Smooth muscle cell (in vitro differentiated cells): ENCODE data around the gene SPON2. TPM values are rescaled to one million over a fixed set of nuclear protein-coding genes. Genes with fewer than 3 reads are reported as not detected.

Experiments used
- DNase-seq: peaks from one replicate; lab custom pipeline; 2025; ENCODE audit not compliant: unreplicated experiment; lab: John Stamatoyannopoulos, UW
- H2AFZ ChIP-seq: fragments of 200-600 bp; sonication (generic); 2 replicates; pipeline ENCODE4 v1.6.0; 2016; ENCODE audit warnings: antibody characterized with exemption, low read depth, mild to moderate bottlenecking
- H3F3A ChIP-seq: fragments of 200-600 bp; sonication (generic); 2 replicates; pipeline ENCODE4 v1.6.0; 2017; ENCODE audit warnings: antibody characterized with exemption, low read depth
- H3K27ac ChIP-seq: fragments of 200-600 bp; sonication (generic); 2 replicates; pipeline ENCODE4 v1.5.1; 2016; ENCODE audit warnings: low read depth, mild to moderate bottlenecking
- H3K27me3 ChIP-seq: fragments of 200-600 bp; sonication (generic); 2 replicates; pipeline ENCODE4 v1.6.1; 2016; ENCODE audit warnings: low read depth, mild to moderate bottlenecking
- H3K36me3 ChIP-seq: fragments of 200-600 bp; sonication (generic); 2 replicates; pipeline ENCODE4 v1.5.1; 2016; ENCODE audit warnings: low read depth
- H3K4me1 ChIP-seq: fragments of 200-600 bp; sonication (generic); 2 replicates; pipeline ENCODE4 v1.5.1; 2016; ENCODE audit warnings: low read depth
- H3K4me2 ChIP-seq: fragments of 200-600 bp; sonication (generic); 2 replicates; pipeline ENCODE4 v1.6.0; 2016; ENCODE audit warnings: mild to moderate bottlenecking
- H3K4me3 ChIP-seq: fragments of 200-600 bp; sonication (generic); 2 replicates; pipeline ENCODE4 v1.5.1; 2016; ENCODE audit warnings: mild to moderate bottlenecking
- H3K79me2 ChIP-seq: fragments of 200-600 bp; sonication (generic); 2 replicates; pipeline ENCODE4 v1.6.0; 2016; ENCODE audit warnings: low read depth, mild to moderate bottlenecking
- H3K9ac ChIP-seq: fragments of 200-600 bp; sonication (generic); 2 replicates; pipeline ENCODE4 v1.6.0; 2016; ENCODE audit warnings: low read depth
- H3K9me3 ChIP-seq: fragments of 200-600 bp; sonication (generic); replicated peaks from 2 replicates; pipeline ENCODE4 v1.5.1; 2016; ENCODE audit warnings: low read depth
- H4K20me1 ChIP-seq: fragments of 200-600 bp; sonication (generic); 2 replicates; pipeline ENCODE4 v1.6.0; 2016; ENCODE audit warnings: low read depth
- CTCF ChIP-seq: fragments of 200-600 bp; sonication (generic); IDR thresholded peaks from 2 replicates; pipeline ENCODE4 v1.5.1; 2017; ENCODE audit warnings: borderline replicate concordance, mild to moderate bottlenecking, antibody characterized with exemption; ENCODE audit not compliant: insufficient read depth, poor library complexity, severe bottlenecking
- WGBS: methylation state at CpG from one replicate; pipeline ENCODE4 v1.1.7; 2016; ENCODE audit warnings: low lambda C conversion rate; 5-methylcytosine and 5-hydroxymethylcytosine counted together
- polyA plus RNA-seq: library from polyadenylated mRNA; unstranded; fragments of >200 nt; fragmentation: Nextera tagmentation; extraction: Ambion mirVana; gene quantifications from 2 replicates; pipeline ENCODE4 v1.2.1, GENCODE V29; 2016
- total RNA-seq: library from RNA; depleted of rRNA; stranded (reverse); fragments of >200 nt; gene quantifications from 2 replicates; pipeline ENCODE4 v1.2.3, GENCODE V29; 2014

SPON2 gene
- total and polyA plus RNA-seq, 2 experiments from 2014 or later = 171 to 427 TPM

- no peaks in the 10 kb centered on the region for H3K27me3 ChIP-seq
- H3F3A ChIP-seq = peaks cover 11% of the 10 kb centered on the region
- H3K4me1 ChIP-seq = no peaks in the 10 kb centered on the region
- no peaks in the 10 kb centered on the region for H3K9me3 ChIP-seq
- H3K36me3 ChIP-seq = peaks cover 3% of the 10 kb centered on the region
- H3K9ac ChIP-seq = no peak overlapping the region
- no peak overlapping the region for H3K4me3 ChIP-seq
- no peak for TF ChIP-seq CTCF
- no peak overlapping the region for H3K27ac ChIP-seq
- 69% methylated on average over 11 of the region's 11 CpGs for WGBS
- no peak for DNase-seq
- H3K79me2 ChIP-seq = no peaks in the 10 kb centered on the region
- H3K4me2 ChIP-seq = no peak overlapping the region
- no peak overlapping the region for H2AFZ ChIP-seq
- H4K20me1 ChIP-seq = no peaks in the 10 kb centered on the region
Observed at GRCh38 chr4:1178300-1179088, 6.1 kb upstream of the SPON2 start.

GRCh38 chr4:1177274-1178141 lies 5.1 kb upstream of the SPON2 start:
- H3K4me1 ChIP-seq = no peaks in the 10 kb centered on the region
- TF ChIP-seq CTCF = no peak
- H3K4me3 ChIP-seq = no peak overlapping the region
- H3K9ac ChIP-seq = no peak overlapping the region
- WGBS = 75% methylated on average over 26 of the region's 28 CpGs
- no peak for DNase-seq
- no peaks in the 10 kb centered on the region for H3K27me3 ChIP-seq
- H3K4me2 ChIP-seq = no peak overlapping the region
- no peaks in the 10 kb centered on the region for H3K79me2 ChIP-seq
- H4K20me1 ChIP-seq = no peaks in the 10 kb centered on the region
- H3K9me3 ChIP-seq = no peaks in the 10 kb centered on the region
- H3K36me3 ChIP-seq = peaks cover 1% of the 10 kb centered on the region
- H3F3A ChIP-seq = peaks cover 11% of the 10 kb centered on the region
- no peak overlapping the region for H3K27ac ChIP-seq
- no peak overlapping the region for H2AFZ ChIP-seq

GRCh38 chr4:1176398-1177273 lies 4.3 kb upstream of the SPON2 start:
- 75% methylated on average over 1 of the region's 1 CpG for WGBS
- Histone ChIP-seq H3K79me2 (no peaks in the 10 kb centered on the region), H3K27me3 (peaks cover 1% of the 10 kb centered on the region), H3K9ac (no peak overlapping the region), H3K4me3 (no peak overlapping the region), H3K36me3 (no peaks in the 10 kb centered on the region), H4K20me1 (peaks cover under 1% of the 10 kb centered on the region), H3K4me2 (no peak overlapping the region), H2AFZ (no peak overlapping the region), H3F3A (peaks cover 11% of the 10 kb centered on the region), H3K27ac (no peak overlapping the region), H3K4me1 (no peaks in the 10 kb centered on the region), H3K9me3 (no peaks in the 10 kb centered on the region)
- no peak for DNase-seq
- TF ChIP-seq CTCF = no peak
